NCI-H69 (cell line): ENCODE data around the gene TRERF1.

Experiments
- DNase-seq: peaks from one replicate; lab custom pipeline; 2025; lab: John Stamatoyannopoulos, UW

Gene TRERF1

DNA sequence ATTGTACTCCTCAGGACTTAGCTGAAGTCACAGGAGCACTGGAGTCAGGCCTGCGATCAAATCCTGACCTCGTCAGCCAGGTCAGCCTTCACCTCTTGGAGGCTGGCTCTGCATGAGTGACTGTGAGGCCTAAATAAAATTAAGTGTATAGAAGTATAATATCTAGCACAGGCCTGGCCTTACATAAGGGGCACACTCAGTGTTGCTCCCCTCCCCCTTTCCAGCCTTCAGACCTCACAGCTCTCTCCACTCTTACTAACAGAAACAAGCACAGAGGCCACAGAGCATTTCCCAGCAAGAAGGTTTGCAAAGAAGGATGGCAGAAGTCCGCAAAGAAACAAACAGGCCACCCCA, 84.8 kb downstream of the TRERF1 start:
- DNase-seq = no peak

DNA sequence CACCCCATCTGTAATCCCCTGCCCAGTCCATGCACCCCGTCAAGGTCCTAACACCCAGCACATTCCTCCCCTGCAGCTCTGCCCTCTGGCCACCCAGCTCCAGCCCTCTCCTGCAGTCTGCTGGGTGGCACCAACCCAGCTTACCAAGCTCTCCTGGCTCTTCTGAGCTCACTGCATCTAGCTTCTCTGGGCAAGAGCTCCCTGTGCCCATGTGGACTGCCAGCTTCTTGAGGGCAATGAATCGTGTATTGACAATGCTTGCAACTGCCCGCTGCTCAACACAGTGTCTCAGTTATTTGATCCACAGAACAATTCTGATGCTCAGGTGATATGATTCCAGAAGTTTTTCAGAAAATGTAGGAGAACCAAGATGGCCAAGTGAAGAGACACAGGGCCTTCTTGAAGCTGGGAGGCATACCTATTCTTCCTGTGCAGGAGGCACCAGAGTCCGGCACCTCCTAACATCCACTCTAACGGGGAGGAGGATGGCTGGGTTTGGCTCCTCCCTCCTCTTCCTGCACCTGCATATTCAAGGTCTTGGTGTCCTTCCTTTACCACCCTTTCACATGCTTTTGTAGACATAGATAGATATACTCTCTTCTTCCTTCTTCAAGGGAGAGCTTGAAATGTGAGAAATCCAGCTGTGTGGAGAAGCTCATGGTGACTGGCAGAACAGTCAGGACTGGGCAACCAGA, 85.6 kb downstream of the TRERF1 start:
- no peak for DNase-seq

DNA sequence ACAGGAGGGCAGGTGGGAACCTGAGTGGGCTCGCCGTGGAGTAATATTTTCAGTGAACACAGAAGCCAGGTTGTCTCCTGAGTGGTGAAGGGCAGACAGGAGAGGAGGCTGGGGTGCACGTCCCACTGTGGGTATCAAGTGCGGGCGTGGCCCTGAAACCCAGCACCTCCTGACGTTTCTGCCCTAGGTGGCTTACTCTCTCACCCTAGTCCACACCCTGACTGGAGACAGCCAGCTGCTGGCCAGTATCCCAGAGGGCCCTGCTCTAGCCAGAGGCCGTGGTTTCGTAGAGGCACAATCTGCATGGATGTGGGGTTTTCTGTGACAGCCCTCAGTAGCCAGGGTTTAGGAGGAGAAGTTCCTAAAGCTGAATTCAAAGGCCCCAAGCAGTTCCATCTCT, 86.7 kb downstream of the TRERF1 start:
- DNase-seq = no peak

DNA sequence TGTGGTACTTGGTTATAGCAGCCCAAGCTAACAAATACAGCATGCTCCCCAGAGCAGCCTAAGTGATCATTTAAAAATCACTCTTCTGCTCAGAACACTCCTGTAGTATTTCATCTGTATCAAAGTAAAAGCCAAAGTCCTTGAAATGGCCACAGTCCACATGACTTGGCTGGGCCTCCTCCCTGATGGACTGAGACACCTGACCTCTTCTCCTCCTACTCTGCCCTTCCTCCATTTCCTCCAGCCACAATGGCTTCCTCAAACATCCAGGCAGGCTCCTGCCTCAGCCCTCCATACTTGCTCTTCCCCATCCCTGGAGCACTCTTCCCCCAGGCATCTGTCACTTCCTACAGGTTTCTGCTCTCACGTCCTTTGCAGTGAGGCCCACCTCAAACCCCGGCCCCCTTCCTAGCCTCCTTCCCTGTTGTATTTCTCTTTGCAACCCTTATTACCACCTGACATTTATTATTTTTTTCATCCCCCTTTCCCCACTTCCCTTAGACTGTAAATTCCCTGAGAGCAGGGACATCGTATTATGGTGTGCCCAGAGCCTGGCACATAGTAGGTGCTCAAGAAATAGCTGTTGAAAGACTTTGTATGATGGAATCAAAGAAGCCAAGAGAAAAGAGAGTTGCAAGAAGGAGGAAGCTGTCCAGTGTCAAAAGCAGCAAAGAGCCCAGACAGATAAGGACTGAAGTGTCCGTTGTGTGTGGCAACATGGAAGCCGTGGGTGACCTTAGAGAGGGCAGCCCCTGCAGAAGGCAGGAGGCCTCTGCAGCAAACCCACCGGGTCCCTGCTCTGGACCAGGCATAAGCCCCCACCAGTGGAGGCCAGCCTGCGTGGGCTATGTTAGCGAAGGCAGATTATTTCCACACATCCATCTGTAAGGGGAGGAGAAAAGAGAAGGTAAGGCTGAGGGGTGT, 87.5 kb downstream of the TRERF1 start:
- no peak for DNase-seq

DNA sequence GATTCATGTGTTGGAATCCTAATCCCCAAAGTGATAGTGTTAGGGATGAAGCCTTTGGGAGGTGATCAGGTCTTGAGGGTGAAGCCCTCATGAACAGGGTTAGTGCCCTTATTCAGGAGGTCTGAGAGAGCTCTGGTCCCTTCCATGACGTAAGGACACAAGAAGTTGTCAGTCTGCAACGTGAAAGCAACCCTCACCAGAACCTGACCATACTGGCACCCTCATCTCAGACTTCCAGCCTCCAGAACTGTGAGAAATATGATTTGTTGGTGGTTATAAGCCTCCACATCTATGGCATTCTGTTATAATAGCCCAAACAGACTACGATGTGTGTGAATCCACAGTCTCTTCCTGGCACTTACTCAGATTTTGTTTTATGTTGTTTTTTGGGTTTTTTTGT, 90.7 kb downstream of the TRERF1 start:
- DNase-seq = no peak

DNA sequence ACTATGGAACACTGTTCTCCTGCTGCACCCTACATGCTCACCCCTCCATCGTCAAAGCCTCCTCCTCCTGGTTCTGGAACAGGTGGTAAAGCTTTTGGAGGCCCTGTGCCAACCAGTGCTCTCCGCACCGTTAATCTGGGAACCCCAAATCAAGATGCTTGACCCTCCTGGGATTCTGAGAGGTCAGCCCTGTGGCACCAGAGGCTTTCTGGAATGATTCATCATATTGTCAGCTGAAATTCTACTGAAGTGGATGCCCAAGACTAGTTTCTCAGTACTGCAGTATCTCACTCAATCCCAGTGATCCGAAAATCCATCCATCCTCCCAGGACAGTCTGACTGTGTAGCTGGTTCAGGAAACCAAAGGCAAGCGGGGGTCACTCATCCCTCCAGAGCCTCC, 92.7 kb downstream of the TRERF1 start:
- no peak for DNase-seq

DNA sequence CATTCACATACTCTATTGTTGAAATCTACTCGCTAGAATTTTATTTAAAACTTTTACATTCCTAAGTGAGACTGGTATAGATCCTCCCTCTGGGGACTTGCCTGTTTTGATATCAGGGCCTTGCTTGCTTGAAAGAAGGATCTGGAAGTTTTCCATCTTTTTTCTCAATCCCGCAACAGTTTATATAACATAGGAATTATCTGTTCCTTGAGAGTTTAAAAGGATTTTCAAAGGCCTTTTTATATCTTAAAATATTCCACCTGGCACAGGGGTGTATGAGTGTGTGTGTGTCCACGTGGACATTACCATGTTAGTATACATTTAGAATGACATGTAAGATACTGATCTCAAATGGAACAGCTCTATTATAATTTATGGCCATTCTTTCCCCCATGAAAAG, 96.3 kb downstream of the TRERF1 start:
- no peak for DNase-seq

DNA sequence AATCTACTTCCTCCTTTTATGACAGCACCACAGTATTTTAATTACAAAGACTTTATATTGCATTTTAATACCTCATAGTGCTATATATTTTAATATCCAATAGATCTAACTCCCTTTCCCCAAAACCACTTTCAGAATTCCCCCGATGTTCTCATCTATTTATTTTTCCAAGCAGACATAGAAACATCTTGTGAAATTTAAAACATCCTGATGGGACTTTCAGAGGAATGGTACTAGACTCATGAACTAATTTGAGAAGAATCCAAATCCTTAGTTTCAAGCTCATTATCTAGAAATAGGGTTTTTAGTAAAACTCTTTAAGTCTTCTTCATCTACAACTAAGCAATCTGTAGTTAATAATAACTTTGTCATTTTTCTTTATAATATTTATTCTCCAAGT, 97.0 kb downstream of the TRERF1 start:
- DNase-seq = no peak

DNA sequence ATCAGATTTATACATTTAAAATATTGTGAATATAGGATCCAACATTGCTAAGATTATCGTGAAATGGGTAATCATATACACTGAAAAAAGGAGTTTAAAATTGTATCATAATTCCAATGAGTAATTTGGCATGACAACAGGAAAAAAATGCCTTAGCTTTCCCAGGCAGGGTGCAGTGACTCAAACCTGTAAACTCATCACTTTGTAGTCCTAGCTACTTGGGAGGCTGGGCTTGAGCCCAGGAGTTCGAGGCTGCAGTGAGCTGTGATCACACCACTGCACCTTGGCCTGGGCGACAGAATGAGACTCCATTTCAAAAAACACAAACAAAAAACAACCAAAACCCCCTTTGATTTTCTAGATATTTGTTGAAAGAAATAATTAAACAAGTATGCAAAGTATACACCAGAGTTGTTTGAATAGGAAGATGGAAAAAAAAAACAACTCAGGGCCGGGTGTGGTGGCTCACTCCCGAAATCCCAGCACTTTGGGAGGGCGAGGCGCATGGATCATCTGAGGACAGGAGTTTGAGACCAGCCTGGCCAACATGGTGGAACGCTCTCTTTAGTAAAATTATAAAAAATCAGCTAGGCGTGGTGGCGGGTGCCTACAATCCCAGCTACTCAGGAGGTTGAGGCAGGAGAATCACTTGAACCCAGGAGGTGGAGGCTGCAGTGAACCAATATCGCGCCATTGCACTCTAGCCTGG, 98.7 kb downstream of the TRERF1 start:
- DNase-seq = no peak

DNA sequence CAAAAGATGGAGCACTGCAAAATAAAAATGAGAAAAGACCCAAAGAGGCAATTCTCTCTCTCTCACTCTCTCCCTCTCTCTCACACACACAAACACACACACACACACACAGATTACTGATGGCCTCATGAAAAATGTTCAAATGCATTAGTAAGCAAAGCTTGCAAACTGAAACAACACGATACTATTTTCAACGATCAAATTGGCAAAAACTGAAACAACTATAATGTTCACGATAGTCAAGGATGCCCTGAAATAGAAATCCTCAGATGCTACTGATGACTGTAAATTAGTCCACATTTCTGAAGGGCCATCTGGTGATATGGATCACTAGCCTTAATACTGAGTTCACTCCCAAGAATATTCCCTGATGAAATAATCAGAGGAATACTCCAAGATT, 100.8 kb downstream of the TRERF1 start:
- no peak for DNase-seq

DNA sequence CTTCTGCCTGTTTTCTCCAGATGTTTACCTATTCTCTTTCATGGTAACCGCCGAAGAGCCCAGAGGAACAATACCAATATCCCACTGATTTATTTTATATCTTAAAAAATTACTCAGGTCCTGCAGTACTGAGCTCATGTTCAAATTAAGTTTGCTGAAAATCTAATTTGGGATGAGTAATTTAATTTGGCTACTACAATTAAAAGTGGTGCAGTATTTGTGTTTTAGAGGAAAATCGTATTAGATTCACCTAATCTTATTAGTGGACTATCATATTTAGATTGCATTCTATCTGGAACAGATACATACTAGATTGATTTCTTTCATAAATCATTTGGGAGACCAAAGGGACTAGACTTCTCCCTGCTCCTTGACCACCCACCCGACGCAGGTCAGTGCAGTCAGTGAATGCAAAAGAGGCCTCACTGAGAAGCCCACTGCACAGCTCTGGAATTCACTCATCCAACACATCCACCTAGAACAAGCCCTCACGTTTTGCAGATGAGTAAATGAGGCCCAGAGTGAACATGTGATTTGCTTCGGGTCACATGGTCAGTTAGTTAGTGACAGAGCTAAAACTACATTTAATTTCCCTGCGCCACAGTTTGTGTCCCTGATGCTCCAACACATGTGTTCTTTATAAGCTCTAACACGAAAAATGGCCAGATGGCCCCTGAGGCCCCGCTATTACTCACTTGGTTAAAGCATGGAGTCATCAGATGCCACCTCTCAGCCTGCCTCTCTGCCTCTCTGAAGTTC, 101.8 kb downstream of the TRERF1 start:
- DNase-seq = no peak

DNA sequence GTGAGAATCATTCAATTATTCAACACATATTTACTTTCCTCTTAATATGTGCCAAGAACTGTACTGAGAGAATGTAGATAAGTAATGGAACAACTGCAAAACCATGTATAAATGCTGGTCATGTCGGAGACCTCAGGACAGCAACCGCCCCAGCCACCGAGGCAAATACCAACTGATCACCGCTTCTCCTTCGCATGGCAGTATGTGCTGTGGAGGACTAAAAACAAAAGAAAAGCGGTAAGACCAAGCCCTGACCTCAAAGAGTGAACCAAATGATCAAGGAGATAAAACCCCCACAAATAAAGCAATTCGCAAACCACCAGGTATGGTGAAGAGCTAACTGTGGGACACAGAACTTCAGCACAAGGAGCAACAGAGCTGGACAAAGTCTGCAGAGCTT, 104.3 kb downstream of the TRERF1 start:
- no peak for DNase-seq

DNA sequence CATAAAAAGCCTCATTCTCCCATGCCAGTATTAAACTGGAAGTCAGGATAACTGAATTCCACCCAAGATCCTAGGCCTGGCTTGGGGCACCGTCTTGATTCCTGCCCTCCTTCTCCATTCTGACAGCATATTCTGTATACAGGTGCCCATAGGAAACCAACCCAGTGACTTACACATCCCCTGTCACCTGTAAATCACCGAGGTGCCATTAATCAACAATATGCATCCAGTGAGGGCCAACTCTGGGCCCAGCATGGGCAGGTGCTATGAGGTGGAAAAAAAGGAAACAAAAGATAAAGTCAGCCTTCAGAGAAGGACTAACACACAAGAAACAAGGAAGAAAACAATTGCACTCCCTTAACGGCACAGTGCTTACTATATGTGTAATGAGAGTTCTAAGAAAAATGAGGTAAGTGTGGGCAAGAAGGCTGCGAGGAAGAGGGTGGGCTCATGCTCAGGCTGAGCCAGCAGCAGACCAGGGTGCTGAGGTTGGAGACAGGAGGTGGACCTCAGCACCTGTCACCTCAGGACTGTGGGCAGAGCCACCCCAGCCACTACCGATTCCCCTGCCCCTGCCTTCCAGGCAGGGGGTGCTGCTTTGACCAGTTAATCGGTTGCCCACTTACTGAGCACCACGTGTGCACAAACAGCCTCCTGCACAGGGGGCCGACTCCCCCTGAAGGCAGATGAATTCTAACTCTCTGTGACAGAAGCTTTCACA, 105.9 kb downstream of the TRERF1 start:
- no peak for DNase-seq

DNA sequence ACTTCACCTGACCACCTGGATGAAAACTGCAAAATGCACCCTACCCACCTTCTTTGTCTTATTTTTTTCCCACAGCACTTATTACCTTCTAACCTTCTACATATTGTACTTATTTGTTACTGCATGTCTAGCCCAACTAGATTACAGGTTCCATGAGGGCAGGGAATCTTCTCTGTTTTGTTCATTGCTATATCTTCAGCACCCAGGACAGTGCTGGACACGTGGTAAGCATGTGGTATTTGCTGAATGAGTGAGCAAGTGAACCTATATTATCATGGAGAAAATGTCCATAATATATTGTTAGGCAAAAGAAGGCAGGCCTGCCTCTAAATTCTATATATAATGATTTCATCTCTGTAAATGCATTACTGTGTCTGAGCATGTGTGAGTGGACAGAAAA, 107.0 kb downstream of the TRERF1 start:
- no peak for DNase-seq

DNA sequence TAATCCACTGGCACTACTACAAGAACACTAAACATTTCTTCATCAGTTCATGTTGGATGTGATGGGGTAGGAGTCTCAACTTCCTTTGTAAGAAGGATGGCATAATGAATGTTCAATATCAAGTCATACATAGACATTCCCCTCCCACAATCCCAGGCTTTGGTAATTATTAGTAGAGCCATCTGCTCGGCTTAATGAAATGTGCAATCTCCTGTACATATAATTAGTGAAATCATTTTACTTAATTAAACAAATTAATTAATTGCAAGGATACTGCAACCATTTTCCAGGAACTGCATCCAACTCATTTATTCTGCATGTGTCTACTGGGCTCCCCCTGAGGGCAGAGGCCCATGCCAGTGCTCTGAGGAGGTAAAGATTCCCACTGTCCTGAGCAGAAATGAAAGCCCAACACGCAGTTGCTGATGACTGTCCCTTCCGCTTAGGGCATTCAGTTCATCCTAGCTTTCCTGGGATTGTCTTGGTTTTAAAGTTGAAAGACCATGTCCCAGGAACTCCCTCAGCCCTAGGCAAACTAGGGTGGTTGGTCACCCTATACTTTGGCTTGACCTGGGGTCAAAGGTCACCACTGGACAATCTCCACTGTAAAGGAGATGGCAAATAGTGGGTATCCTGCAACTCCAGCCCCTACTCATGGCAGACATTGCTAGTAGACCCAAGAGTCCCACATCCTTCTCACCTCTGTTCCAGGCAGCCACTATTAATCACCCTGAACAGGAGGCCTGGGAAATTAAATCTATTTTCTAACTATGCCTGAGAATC, 109.8 kb downstream of the TRERF1 start:
- no peak for DNase-seq

DNA sequence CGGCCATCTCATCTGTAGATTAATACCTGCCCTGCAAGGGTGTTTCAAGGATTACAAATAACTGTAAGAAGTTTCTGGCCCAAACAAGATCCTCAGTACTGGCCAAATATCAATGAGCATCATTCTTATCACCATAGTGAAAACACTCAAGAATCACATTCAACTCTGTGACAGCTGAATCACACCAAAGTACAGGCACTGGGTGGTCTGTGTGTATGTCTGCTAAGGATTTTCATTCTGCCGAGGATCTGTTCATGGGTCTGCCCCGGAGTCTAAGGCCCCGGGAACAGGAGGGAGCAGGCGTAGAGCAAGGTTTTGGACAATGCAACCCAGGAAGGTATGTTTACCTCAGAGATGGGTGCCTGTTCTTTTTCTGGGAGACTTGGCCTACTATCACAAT, 110.5 kb downstream of the TRERF1 start:
- no peak for DNase-seq

DNA sequence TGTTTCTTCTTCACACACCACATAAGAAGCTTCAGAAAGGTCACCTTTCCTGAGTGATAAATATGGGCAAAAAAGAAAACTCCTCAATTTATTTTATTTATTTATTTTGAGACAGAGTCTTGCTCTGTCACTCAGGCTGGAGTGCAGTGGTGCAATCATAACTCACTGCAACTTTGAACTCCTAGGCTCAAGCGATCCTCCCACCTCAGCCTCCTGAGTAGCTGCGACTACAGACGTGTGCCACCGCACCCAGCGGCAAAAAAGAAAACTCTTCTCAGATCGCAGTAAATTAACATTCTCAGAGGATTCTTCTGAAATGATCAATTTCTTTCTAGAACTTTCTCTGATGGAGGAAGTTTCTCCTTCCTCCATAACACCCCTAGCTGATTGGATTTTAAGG, 111.2 kb downstream of the TRERF1 start:
- DNase-seq = no peak

DNA sequence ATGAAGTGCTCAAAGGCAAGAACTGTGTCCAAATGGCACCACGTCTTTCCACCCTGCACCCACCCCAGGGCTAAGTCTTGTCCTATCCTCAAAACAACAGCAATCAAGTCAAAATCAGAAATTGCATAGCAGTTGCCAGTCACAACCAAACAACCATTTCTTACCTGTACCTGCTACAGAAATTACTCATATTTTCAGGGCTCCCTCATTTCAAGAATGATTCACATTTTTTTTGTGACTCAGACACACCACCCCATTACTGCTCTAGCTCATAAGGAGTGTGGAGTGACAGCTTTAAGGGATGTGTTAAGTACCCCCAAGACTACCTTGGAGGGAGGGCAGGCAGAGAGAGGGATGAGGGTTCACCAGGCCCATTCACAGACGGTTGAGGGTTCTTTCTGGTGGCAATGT, 111.7 kb downstream of the TRERF1 start:
- DNase-seq = no peak

DNA sequence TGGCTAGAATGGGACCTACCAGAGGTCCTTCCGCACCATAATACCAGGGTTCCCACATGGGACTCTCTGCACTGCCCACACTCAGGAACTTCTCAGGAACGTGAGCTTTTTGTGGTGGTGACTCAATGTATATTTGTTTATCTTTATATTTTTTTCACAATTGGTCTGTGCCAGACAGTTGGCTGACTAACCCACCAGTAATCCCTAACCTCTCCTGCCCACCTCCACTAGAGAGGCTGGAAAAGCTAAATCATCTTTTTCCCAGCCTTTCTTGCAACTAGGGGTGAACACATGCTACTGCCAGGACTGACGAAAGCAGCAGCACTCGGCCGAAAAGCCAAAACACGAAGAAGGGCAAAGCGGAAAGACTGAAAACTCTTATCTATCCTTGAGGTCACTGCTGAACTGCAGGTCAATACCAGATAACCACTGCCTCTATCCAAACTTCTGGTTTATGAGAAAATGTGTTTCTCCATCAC, 112.9 kb downstream of the TRERF1 start:
- DNase-seq = no peak

DNA sequence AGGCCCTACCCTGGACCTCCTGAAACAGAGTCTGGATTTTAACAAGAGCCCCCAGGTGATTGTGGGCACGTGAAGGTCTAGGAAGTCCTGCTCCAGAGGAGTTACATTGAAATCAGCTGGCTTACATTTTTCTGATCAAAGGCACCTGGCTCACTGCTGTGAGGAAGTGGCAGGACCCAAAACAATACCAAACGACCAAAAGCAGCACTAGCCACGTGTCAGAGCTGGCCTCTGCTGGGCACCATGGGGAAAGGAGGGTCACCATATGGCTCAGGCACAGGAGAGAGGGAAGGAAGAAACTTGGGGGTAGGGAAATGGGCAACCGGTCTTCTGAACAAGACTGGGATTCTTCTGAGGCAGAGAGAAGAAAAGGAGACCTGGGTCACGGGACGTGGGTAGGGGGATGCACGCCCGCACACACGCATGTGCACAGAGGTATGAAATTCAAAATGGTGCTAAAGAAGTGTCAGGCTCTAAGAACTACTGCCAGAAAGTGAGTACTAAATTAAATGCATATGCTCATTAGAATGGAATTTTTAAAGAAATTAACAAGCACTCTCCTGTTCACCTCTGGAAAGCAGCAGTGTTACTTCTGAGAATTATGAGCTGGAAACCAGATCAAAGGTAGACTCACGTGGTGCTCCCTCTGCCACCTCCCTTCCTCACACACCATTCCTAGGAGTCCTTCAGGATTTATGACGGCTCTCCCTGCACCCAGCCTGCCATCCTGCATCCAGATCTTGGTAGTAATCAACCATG, 113.6 kb downstream of the TRERF1 start:
- peak; percentile 50 for DNase-seq
